Stimulated activated CD4-positive, alpha-beta T cell treated with anti-CD3 and anti-CD28 coated beads, TNF-alpha, amount 100 ng/mL, for 4 hours (primary cell): ENCODE results near the gene TGFBR3.

Experiments used
- DNase-seq, 3 experiments: peaks; one replicate each; pipeline ENCODE4 v3.0.0-alpha.2; 2020; ENCODE audit warnings: low read depth in 3 of 3

Gene TGFBR3

GRCh38 chr1:91799159-91799558, 86.8 kb downstream of the TGFBR3 start:
- no peak for DNase-seq

- no peak for DNase-seq
These were observed 87.2 kb downstream of the TGFBR3 start for GRCh38 chr1:91798740-91799139.

- no peak for DNase-seq
These were observed 87.7 kb downstream of the TGFBR3 start for GRCh38 chr1:91798241-91798648.

- no peak for DNase-seq
These were observed 88.8 kb downstream of the TGFBR3 start for GRCh38 chr1:91797164-91797563.

- DNase-seq, result no peak
These were observed 89.6 kb downstream of the TGFBR3 start for GRCh38 chr1:91796390-91796654.

GRCh38 chr1:91795591-91796389, 90.2 kb downstream of the TGFBR3 start:
- no peak for DNase-seq

GRCh38 chr1:91793877-91794276, 92.1 kb downstream of the TGFBR3 start:
- no peak for DNase-seq

- DNase-seq, result no peak
These were observed 92.8 kb downstream of the TGFBR3 start for GRCh38 chr1:91793189-91793588.

GRCh38 chr1:91792489-91793071, 93.4 kb downstream of the TGFBR3 start:
- no peak for DNase-seq

GRCh38 chr1:91791691-91792488, 94.1 kb downstream of the TGFBR3 start:
- no peak for DNase-seq

GRCh38 chr1:91791103-91791502, 94.8 kb downstream of the TGFBR3 start:
- no peak for DNase-seq

GRCh38 chr1:91790392-91790791, 95.6 kb downstream of the TGFBR3 start:
- DNase-seq, result no peak

GRCh38 chr1:91789273-91789997, 96.5 kb downstream of the TGFBR3 start:
- DNase-seq, result no peak

- no peak for DNase-seq
These were observed 98.0 kb downstream of the TGFBR3 start for GRCh38 chr1:91787919-91788318.

GRCh38 chr1:91784616-91785015, 101.3 kb downstream of the TGFBR3 start:
- DNase-seq, result no peak

GRCh38 chr1:91784191-91784590, 101.8 kb downstream of the TGFBR3 start:
- DNase-seq, result no peak

- DNase-seq, result no peak
These were observed 102.4 kb downstream of the TGFBR3 start for GRCh38 chr1:91783423-91784170.

GRCh38 chr1:91781901-91782622, 103.9 kb downstream of the TGFBR3 start:
- no peak for DNase-seq

- no peak for DNase-seq
These were observed 104.6 kb downstream of the TGFBR3 start for GRCh38 chr1:91781371-91781825.

GRCh38 chr1:91779548-91780021, 106.4 kb downstream of the TGFBR3 start:
- DNase-seq, result no peak

GRCh38 chr1:91778964-91779363, 107.0 kb downstream of the TGFBR3 start:
- DNase-seq, result no peak
